K562 (cell line): Measurements from ENCODE around the gene TEX53. TPM values are rescaled to one million over a fixed set of nuclear protein-coding genes. Genes with fewer than 3 reads are reported as not detected.

ENCODE experiments used
- ATAC-seq: fragments of 200-7000 bp; cut with Tn5 transposase; 3 replicates; pipeline ENCODE4 v1.9.1; 2020; ENCODE audit warnings: moderate library complexity
- BruUV-seq: library from RNA; stranded (reverse); fragments of 400-500 nt; replicated peaks from 2 replicates; lab custom pipeline; 2021; lab: Mats Ljungman, UMichigan
- CTCF ChIA-PET: fragments of 300-600 bp; formaldehyde crosslinking; extraction: SDS; loops from one replicate; lab custom pipeline; 2021; ENCODE audit warnings: low intra/inter-chr PET ratio; lab: Yijun Ruan, JAX
- POLR2A ChIA-PET: fragments of 300-600, 350-650 bp; sonication (Branson Sonifier 250); formaldehyde crosslinking; extraction: SDS; loops from one replicate; lab custom pipeline; 2021; ENCODE audit warnings: antibody characterized with exemption, inconsistent platforms; lab: Yijun Ruan, JAX
- DNase-seq, 4 experiments: peaks; one replicate each; pipeline versions ENCODE4 v3.0.0 to v3.0.0-alpha.2; 2011 to 2018; ENCODE audit warnings: low spot score in 3 of 4, mixed read lengths in 3 of 4; ENCODE audit errors: extremely low read depth in 1 of 4
- FAIRE-seq: peaks from 2 replicates; lab custom pipeline; 2011; peaks lifted over from hg19 to GRCh38; lab: Jason Lieb, UNC
- H2AFZ ChIP-seq: 2 replicates; pipeline ENCODE4 v1.6.0; 2011; ENCODE audit warnings: low read depth, low read length, control low read depth, inconsistent platforms
- H3K27ac ChIP-seq: fragments of 200-600 bp; 3 replicates; pipeline ENCODE4 v1.8.0; 2011; ENCODE audit warnings: low read depth, mild to moderate bottlenecking, control low read depth, inconsistent platforms, low read length, moderate library complexity, mixed read lengths; ENCODE audit errors: extremely low read depth
- H3K27me3 ChIP-seq, 2 experiments: fragments of 300-600 bp in 1 of 2; 2 replicates in 1 of 2; 3 replicates in 1 of 2; pipeline versions ENCODE4 v1.6.0 to v1.8.0; 2011; ENCODE audit warnings: inconsistent platforms in 2 of 2, low read length in 2 of 2, mild to moderate bottlenecking in 1 of 2, mixed read lengths in 1 of 2, moderate library complexity in 1 of 2; ENCODE audit not compliant: control insufficient read depth in 2 of 2, insufficient read depth in 2 of 2
- H3K36me3 ChIP-seq: fragments of 300-600 bp; 3 replicates; pipeline ENCODE4 v1.8.0; 2011; ENCODE audit warnings: mild to moderate bottlenecking, low read length, inconsistent platforms; ENCODE audit not compliant: control insufficient read depth, insufficient read depth
- H3K4me1 ChIP-seq, 2 experiments: fragments of 200-600 bp in 1 of 2; replicated peaks in 1 of 2; 2 replicates in 1 of 2; 3 replicates in 1 of 2; pipeline versions ENCODE4 v1.5.1 to v1.8.0; 2011; ENCODE audit warnings: inconsistent platforms in 2 of 2, low read length in 2 of 2, mild to moderate bottlenecking in 1 of 2, mixed read lengths in 1 of 2, moderate library complexity in 1 of 2; ENCODE audit not compliant: control insufficient read depth in 2 of 2, insufficient read depth in 2 of 2
- H3K4me2 ChIP-seq: 2 replicates; pipeline ENCODE4 v1.6.1; 2011; ENCODE audit warnings: low read length, control low read depth, inconsistent platforms, mixed read lengths; ENCODE audit not compliant: insufficient read depth
- H3K4me3 ChIP-seq: fragments of 200-600 bp; sonication (generic), shearing (Covaris generic); 2 replicates; pipeline ENCODE4 v1.5.1; 2016; ENCODE audit warnings: control low read depth, inconsistent platforms
- H3K79me2 ChIP-seq: fragments of 200-600 bp; 3 replicates; pipeline ENCODE4 v1.8.0; 2011; ENCODE audit warnings: low read length, inconsistent platforms; ENCODE audit not compliant: control insufficient read depth, insufficient read depth
- H3K9ac ChIP-seq, 2 experiments: 2 replicates each; pipeline versions ENCODE4 v1.6.0 to v1.6.1; 2011; ENCODE audit warnings: low read depth in 2 of 2, low read length in 2 of 2, control low read depth in 1 of 2, inconsistent platforms in 1 of 2, mild to moderate bottlenecking in 1 of 2, mixed read lengths in 1 of 2; ENCODE audit not compliant: insufficient read depth in 1 of 2
- H3K9me1 ChIP-seq: one replicate; pipeline ENCODE4 v1.6.0; 2011; ENCODE audit warnings: inconsistent platforms, mild to moderate bottlenecking, low read length, moderate library complexity; ENCODE audit not compliant: control insufficient read depth, insufficient read depth
- H3K9me3 ChIP-seq: replicated peaks from 2 replicates; pipeline ENCODE4 v1.5.1; 2011; ENCODE audit warnings: low read depth, low read length, inconsistent platforms; ENCODE audit not compliant: control insufficient read depth, insufficient read depth
- H4K20me1 ChIP-seq: replicated peaks from 2 replicates; pipeline ENCODE4 v1.6.1; 2011; ENCODE audit warnings: low read length, inconsistent platforms, mixed read lengths; ENCODE audit not compliant: control insufficient read depth, insufficient read depth
- MYC ChIP-seq, 2 experiments: fragments of 250-450 bp in 1 of 2; sonication (Bioruptor Pico) in 1 of 2; IDR thresholded peaks; 2 replicates each; pipeline versions ENCODE4 v1.5.1 to v1.6.1; 2012 to 2021; ENCODE audit warnings: low read depth in 2 of 2, borderline replicate concordance in 1 of 2, improper control_type of control experiment in 1 of 2, low read length in 1 of 2, mild to moderate bottlenecking in 1 of 2, moderate library complexity in 1 of 2
- SRSF3 ChIP-seq: fragments of 200-400 bp; formaldehyde crosslinking; IDR thresholded peaks from 2 replicates; pipeline ENCODE4 v1.6.1; 2016; ENCODE audit warnings: mild to moderate bottlenecking, low read length, moderate library complexity; ENCODE audit not compliant: insufficient read depth
- ZNF184 ChIP-seq: sonication (generic); formaldehyde crosslinking; IDR thresholded peaks from 2 replicates; pipeline ENCODE4 v1.5.0; 2020; ENCODE audit warnings: missing genetic modification reagents
- ZZZ3 ChIP-seq: fragments of 450-650 bp; IDR thresholded peaks from 2 replicates; pipeline ENCODE4 v1.6.1; 2016; ENCODE audit warnings: antibody characterized with exemption, mild to moderate bottlenecking, moderate library complexity
- WGBS: fragments of 100-300 bp; shearing (Covaris generic); methylation state at CpG from one replicate; pipeline ENCODE4 v1.1.6; 2016; ENCODE audit warnings: low coverage, mixed read lengths; ENCODE audit not compliant: insufficient coverage; ENCODE audit errors: missing lambda C conversion rate; 5-methylcytosine and 5-hydroxymethylcytosine counted together
- in situ Hi-C: fragments of 300-500 bp; cut with MboI; formaldehyde crosslinking; loops from 4 replicates; pipeline ENCODE4 v1.15.0; 2018; ENCODE audit warnings: inconsistent platforms, mixed read lengths
- intact Hi-C: fragments of 100-400 bp; cut with micrococcal nuclease; formaldehyde crosslinking; loops from 2 replicates; pipeline ENCODE4 v1.14.2; 2022
- polyA plus RNA-seq, 8 experiments: library from polyadenylated mRNA; depleted of rRNA in 4 of 8; stranded (reverse) in 5 of 8; unstranded in 3 of 8; fragments of >200 nt; fragmentation: Nextera tagmentation in 2 of 8; fragmentation: Illumina TruSeq in 1 of 8; extraction: Ambion mirVana in 2 of 8; extraction: Trizol in 1 of 8; gene quantifications; 2 replicates each; pipeline versions ENCODE4 v1.2.1 to v1.2.3, GENCODE V29; 2011 to 2014; ENCODE audit warnings: inconsistent platforms in 1 of 8, missing spikeins in 1 of 8
- total RNA-seq, 7 experiments: library from RNA; depleted of rRNA in 6 of 7; stranded (reverse); fragments of >200 nt in 6 of 7; fragmentation: Illumina TruSeq in 2 of 7; extraction: Trizol in 2 of 7; gene quantifications; 2 replicates each; pipeline versions ENCODE4 v1.2.1 to v1.2.3, GENCODE V29; 2011 to 2021; ENCODE audit warnings: low replicate concordance in 1 of 7
- TF ChIP-seq, protein P1 (sequence below): fragments of 250-450 bp; sonication (Bioruptor Pico); IDR thresholded peaks from 2 replicates; pipeline ENCODE4 v1.4.0; 2020; ENCODE audit warnings: mild to moderate bottlenecking, moderate library complexity, borderline replicate concordance
- TF ChIP-seq, protein P2 (sequence below): fragments of 450-650 bp; IDR thresholded peaks from 2 replicates; pipeline ENCODE4 v1.6.1; 2016; ENCODE audit warnings: borderline replicate concordance

Gene TEX53
- total and polyA plus RNA-seq, 9 of the 15 experiments (the other 6 are each of a cell fraction or from before 2014, with no cell fraction given), result not detected

DNA sequence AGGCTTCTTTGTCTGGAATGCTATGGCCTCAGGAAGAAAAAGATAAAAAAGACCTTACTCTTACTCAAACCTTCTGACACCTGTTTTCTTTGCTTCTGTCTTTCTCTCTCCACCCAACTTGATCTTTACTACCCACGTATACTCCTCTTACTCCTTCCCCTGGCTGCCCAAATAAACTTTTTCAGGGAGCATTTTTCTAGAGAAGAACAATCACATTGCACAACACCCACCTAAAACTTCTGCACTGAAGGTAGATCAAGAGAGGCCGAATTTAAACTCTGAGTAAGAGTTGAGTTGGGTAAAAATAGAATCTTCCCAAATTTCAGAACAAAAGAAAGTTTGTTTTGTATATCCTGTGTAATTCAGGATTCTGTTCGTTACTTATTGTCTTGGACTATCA, 20.5 kb upstream of the TEX53 start:
- Histone ChIP-seq H4K20me1 (no peaks in the 10 kb centered on the region), H3K4me3 (no peak overlapping the region), H2AFZ (no peak overlapping the region), H3K9me1 (no peaks in the 10 kb centered on the region), H3K27me3 (peaks cover 1 to 4% of the 10 kb centered on the region in 2 experiments; a peak in 2 of 5 replicates), H3K27ac (no peak overlapping the region), H3K4me1 (peaks cover 0 to 3% of the 10 kb centered on the region in 2 experiments; a peak in 1 of 5 replicates), H3K79me2 (no peaks in the 10 kb centered on the region), H3K9me3 (no peaks in the 10 kb centered on the region), H3K4me2 (no peak overlapping the region), H3K36me3 (no peaks in the 10 kb centered on the region), H3K9ac (no peak overlapping the region)
- in situ Hi-C loops (no loop called here), intact Hi-C loops (no loop called here)
- DNase-seq (no peak), ATAC-seq (no peak), FAIRE-seq (no peak)
- CTCF ChIA-PET, result no interaction called here
- TF ChIP-seq MYC (IDR thresholded peaks at IDR 0.05; ENCODE audit: low read depth, low read length) (no peak), MYC (CRISPR knock-in tag; IDR thresholded peaks at IDR 0.05; ENCODE audit: borderline replicate concordance, low read depth) (no peak), SRSF3 (no peak), ZZZ3 (no peak), ZNF184 (CRISPR knock-in tag) (no peak)
- TF ChIP-seq, protein P1, sequence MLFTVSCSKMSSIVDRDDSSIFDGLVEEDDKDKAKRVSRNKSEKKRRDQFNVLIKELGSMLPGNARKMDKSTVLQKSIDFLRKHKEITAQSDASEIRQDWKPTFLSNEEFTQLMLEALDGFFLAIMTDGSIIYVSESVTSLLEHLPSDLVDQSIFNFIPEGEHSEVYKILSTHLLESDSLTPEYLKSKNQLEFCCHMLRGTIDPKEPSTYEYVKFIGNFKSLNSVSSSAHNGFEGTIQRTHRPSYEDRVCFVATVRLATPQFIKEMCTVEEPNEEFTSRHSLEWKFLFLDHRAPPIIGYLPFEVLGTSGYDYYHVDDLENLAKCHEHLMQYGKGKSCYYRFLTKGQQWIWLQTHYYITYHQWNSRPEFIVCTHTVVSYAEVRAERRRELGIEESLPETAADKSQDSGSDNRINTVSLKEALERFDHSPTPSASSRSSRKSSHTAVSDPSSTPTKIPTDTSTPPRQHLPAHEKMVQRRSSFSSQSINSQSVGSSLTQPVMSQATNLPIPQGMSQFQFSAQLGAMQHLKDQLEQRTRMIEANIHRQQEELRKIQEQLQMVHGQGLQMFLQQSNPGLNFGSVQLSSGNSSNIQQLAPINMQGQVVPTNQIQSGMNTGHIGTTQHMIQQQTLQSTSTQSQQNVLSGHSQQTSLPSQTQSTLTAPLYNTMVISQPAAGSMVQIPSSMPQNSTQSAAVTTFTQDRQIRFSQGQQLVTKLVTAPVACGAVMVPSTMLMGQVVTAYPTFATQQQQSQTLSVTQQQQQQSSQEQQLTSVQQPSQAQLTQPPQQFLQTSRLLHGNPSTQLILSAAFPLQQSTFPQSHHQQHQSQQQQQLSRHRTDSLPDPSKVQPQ (CRISPR knock-in tag), result no peak
- TF ChIP-seq, protein P2, sequence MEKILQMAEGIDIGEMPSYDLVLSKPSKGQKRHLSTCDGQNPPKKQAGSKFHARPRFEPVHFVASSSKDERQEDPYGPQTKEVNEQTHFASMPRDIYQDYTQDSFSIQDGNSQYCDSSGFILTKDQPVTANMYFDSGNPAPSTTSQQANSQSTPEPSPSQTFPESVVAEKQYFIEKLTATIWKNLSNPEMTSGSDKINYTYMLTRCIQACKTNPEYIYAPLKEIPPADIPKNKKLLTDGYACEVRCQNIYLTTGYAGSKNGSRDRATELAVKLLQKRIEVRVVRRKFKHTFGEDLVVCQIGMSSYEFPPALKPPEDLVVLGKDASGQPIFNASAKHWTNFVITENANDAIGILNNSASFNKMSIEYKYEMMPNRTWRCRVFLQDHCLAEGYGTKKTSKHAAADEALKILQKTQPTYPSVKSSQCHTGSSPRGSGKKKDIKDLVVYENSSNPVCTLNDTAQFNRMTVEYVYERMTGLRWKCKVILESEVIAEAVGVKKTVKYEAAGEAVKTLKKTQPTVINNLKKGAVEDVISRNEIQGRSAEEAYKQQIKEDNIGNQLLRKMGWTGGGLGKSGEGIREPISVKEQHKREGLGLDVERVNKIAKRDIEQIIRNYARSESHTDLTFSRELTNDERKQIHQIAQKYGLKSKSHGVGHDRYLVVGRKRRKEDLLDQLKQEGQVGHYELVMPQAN, result no peak
- whole genome bisulfite sequencing, result 6% methylated on average over 3 of the region's 3 CpGs
- POLR2A ChIA-PET, result no interaction called here
- BruUV-seq, result no TSS peak
